ENCODE results near the gene RAB11FIP2.
A peak's percentile ranks its signal among the peaks of the same experiment; 100 is the strongest.

The RAB11FIP2 gene

DNA sequence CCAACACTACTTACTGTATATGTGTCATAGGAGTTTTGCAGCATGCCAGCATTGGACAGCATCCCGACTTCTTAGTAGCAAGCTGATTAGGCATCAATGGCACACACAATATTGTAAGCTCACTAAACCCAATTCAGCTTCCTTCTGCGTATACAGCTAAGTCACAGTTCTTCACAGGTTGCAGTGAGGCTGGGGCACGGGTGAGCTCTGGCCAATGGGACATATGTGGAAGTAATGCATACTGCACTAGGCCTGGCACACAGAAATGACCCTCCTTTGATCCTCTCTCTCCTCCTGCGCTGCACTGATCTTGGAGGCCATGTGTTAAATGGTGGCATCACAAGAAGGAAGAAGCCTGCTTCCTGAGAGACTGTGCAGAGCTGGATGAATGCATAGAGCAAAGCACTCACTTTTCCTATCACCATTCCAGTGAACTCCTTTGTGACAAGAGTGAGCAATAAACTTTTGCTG, 11.9 kb downstream of the RAB11FIP2 start:
- DNase-seq (ENCODE audit: low spot score): no peak

DNA sequence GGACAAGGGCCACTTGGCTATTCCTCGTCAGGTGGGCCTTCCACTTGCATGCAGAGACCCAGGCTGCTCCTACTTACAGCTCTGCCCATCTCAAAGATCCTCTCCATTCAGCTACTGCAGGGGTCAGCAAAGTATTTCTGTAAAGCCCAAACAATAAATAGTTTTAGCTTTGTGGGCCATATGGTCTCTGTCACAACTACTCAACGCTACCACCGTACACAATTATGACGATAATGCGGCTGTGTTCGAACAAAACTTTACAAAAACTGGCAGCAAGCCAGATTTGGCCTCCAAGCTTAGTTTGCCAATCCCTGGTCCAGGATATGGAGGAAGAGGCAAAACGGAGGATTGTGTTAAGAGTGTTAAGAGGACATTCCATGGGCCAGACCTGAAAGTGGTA, 12.8 kb downstream of the RAB11FIP2 start:
- DNase-seq (ENCODE audit: low spot score): no peak

GRCh38 chr10:118032564-118032963, 14.2 kb downstream of the RAB11FIP2 start:
- peak; percentile 68 for DNase-seq (ENCODE audit: low spot score)

DNA sequence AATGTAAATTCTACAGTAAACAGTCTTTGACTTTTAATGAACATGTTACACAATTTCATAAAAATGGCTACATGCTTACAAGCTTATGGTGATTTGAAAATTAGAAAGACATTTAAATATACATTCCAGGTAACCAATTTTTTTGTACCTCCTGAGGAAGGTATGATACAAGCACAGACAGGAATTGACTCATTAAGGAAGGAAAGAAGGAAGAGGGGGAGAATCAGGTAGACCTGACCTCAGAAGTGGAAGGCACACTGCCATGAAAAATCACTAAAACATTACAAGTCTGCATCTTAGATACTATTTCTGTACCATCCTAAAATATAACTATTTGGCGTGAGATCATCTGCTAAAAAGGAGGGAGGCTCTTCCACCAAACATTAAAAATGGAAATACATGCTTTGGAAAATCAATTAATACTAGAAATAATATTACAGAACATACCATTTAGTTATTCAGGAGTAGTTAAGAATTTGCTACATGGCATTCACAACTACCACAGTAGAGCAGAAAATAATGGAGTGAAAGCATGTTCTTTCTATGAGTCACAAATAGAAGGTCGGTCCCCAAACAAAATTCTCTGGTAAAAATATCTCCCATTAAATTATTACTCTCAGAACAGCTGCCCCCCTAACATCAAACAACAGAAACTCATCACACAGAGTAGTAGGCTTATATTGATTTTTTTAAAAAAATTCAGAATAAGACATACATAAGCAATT, 15.2 kb downstream of the RAB11FIP2 start:
- DNase-seq (ENCODE audit: low spot score): no peak

DNA sequence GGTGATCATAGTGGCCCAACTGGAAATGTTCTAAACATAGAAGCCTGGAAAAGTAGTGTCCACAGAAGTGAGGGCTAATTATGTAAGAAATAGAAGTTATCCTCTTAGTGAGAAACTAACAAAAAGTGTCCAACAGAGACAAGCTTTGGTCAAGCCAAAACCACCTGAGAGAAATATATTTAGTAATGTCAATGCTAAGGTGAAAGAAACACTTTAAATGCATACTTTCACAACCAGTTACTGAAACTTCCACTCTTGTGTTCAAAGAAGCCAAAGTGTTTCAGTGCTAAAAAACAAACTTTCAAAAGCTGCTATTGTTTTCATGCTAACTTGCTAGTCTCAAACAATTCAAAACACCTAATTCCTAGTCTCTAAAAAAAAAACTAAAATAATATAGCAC, 18.1 kb downstream of the RAB11FIP2 start:
- DNase-seq (ENCODE audit: low spot score): no peak

DNA sequence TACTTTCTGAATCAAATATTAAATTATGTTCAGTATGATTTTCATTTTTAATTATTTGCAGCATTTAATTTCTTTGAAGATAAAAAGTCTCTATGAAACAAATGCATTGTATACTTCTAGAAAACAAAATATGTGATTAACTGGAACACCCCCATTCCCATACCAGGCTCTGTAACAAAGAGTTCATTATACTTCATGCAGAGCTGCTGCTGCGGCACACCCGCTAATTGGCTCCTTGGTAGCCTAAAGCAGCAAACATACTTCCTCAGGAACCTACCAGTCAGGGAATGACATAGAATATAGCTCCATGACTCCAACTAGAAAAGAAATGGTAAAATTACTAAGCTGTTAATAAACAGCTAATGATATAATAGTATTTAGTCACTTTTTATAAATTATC, 19.3 kb downstream of the RAB11FIP2 start:
- DNase-seq (ENCODE audit: low spot score): peak; percentile 59

- no peak for DNase-seq (ENCODE audit: low spot score)
Observed at GRCh38 chr10:118026936-118027335, 19.8 kb downstream of the RAB11FIP2 start.

- DNase-seq (ENCODE audit: low spot score): no peak
Observed at GRCh38 chr10:118020365-118020764, 26.4 kb downstream of the RAB11FIP2 start.

DNA sequence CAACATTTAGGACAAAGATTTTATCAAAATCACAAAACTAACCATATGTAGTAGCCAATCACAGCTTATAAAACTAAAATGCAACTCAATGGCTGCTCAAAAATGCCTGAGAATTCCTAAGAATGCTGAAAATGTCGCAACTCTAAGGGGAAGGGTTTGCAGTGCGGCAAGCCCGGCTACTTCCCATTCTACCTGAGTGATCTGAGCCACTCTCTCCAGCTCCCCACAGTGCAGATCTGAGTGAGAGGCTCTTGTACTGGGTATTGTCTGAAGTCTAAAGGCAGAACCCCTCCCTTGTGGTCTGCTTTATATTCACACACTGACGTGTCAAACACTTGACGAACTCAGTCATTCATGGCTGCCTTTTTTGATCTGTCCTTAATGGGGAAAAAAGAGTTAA, 28.9 kb downstream of the RAB11FIP2 start:
- peak; percentile 91 for DNase-seq (ENCODE audit: low spot score)

- DNase-seq (ENCODE audit: low spot score): peak; percentile 62
Observed at GRCh38 chr10:118017071-118017740, 29.5 kb downstream of the RAB11FIP2 start.

- no peak for DNase-seq (ENCODE audit: low spot score)
Observed at GRCh38 chr10:118012952-118013525, 33.7 kb downstream of the RAB11FIP2 start.

DNA sequence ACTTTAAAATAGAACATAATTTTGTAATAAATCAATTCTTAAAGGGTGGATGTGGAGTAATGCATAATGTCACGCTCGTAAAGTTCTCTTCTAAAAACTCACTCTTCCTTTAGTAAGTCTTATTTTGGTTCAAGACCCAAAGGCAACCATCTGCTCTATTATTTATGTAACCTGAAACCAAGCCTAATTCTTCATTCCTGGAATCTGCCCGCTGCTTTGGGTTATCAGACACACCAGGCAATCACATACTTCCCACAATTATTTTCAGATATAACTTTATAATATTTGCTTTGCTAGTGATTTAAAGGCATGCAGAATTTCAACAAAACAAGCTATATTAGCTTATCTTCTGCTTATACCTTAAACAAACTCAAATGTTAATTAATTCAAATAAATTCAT, 39.0 kb downstream of the RAB11FIP2 start:
- no peak for DNase-seq (ENCODE audit: low spot score)

DNA sequence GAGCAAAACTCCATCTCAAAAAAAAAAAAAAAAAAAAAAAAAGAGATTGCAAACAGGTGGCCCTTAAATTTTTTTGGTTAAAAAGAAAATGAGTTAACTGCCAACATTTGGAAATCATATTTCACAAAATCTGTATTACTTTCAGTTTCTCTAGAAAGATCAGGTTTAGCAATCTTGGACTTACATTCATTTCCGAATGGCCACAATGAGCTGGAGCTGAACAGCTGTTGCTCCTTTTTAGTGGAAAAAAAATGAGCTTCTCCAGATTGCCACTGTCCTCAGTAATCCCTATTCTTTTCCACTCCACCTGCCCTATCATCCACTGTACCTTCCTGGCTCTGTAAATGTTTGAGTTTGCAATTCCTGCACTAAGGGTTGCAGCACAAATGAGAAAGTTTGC, 43.6 kb downstream of the RAB11FIP2 start:
- DNase-seq (ENCODE audit: low spot score): no peak

GRCh38 chr10:118002581-118002980, 44.2 kb downstream of the RAB11FIP2 start:
- peak; percentile 73 for DNase-seq (ENCODE audit: low spot score)

GRCh38 chr10:117997673-117998072, 49.1 kb downstream of the RAB11FIP2 start:
- DNase-seq (ENCODE audit: low spot score): no peak

DNA sequence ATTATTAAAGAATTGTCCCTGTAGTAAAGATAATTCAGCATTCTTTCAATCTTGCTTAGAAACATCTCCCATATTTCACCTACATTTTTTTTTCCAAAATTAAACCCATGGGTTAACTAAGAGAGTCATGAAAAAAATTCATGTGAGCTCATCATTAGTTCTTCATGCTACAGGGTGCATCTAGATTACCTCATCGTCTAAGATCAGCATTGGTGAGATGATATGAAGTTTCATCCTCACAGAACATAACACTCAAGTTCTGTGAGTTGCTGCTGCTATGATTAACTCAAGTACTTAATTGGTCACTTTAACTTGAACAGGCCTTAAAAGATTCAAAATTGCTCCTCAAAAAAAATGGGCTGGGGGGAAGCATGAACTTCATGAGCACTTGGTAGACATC, 50.0 kb downstream of the RAB11FIP2 start:
- no peak for DNase-seq (ENCODE audit: low spot score)

DNA sequence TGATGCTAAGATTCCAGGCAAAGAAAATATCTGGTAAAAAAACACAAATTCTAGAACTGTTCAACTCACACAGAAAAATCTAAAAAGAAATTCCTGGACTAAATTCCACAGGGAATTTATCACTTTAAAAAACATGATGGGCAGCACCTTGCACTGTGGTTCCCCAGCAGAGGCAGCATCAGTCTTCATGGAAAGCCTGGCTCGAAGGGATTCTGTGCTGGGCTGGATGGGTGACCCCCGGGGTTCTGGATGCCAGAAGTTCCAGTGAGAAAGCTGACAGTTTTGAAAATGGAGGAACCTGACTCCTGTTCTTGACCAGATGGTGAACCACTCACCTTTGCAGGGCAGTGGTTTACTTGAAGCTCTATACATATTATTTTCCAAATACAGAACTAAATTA, 52.0 kb downstream of the RAB11FIP2 start:
- no peak for DNase-seq (ENCODE audit: low spot score)

GRCh38 chr10:117993166-117993565, 53.6 kb downstream of the RAB11FIP2 start:
- DNase-seq (ENCODE audit: low spot score): no peak

GRCh38 chr10:117991701-117992100, 55.0 kb downstream of the RAB11FIP2 start:
- peak; percentile 92 for DNase-seq (ENCODE audit: low spot score)

DNA sequence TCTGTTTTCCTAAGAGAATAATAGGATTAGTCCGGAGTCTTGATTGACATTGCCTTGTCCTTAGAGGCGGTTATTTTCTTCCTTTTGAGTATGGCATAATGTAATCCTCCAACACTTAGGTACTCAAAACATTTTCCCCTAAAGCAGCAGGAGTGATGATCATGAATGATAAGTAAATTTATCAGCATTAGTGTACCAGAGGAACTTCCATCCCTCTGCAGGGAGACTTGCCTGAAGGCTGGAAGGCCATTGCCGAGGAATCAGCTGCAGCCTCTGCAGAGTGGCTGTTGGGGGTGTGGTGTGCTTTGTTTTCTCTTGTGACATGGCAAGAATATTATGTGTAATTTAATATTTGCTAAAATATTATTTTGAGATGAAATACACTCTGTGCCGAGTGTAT, 56.8 kb downstream of the RAB11FIP2 start:
- DNase-seq (ENCODE audit: low spot score): no peak

DNA sequence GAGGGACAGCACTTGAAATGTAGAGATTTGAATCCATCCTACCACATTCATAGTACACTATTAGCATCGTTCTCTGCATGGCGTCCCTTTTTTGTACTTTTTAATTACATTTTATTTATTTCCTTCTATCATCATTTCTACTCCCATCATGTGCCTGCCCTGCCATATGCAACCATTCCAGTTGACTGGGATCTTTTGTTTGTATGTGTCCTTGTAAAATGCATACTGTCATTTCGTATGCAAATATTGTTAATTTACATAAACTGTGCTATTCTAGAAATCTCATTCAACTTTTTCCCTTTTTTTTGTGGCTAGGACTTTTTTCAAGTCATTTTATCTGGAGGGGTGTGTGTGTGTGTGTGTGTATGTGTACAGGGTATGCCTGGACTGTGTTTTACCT, 57.9 kb downstream of the RAB11FIP2 start:
- DNase-seq (ENCODE audit: low spot score): no peak

- DNase-seq (ENCODE audit: low spot score): no peak
Observed at GRCh38 chr10:117987244-117987909, 59.4 kb downstream of the RAB11FIP2 start.

- no peak for DNase-seq (ENCODE audit: low spot score)
Observed at GRCh38 chr10:117983961-117984360, 62.8 kb downstream of the RAB11FIP2 start.
